HG02884 (cell line): ENCODE measurements around the gene SEC11A.
"Not testable (repeated sequence)": the region's sequence is repeated elsewhere in the genome, so short reads cannot be mapped to it uniquely, and the experiment has no call there.

Source experiments
- ATAC-seq: cut with Tn5 transposase; IDR thresholded peaks from one replicate; pipeline ENCODE4 v1.9.1; 2021; ENCODE audit warnings: mild to moderate bottlenecking, moderate library complexity; ENCODE audit not compliant: unreplicated experiment

Gene SEC11A

GRCh38 chr15:84645496-84645895, 70.4 kb downstream of the SEC11A start:
- ATAC-seq = no peak

DNA sequence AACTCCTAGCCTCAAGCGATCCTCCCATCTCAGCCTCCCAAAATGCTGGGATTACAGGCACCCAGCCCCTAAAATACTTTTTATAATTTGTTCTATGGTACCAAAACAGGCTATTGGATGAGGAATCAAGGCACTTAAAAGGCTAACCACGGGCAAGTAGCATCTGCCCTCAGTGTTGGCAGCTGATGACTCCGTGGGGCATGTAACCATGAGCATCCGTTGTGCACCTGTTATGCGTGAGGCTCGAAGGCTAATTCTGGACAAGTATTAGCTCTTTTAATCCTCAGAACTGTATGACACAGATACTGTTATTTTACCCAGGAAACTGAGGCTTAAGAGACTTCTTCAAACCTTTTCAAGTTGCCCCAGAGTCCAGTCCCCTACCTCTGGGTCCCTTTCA, 72.1 kb downstream of the SEC11A start:
- no peak for ATAC-seq

GRCh38 chr15:84642640-84643039, 73.3 kb downstream of the SEC11A start:
- not testable (repeated sequence) for ATAC-seq

- ATAC-seq = not testable (repeated sequence)
Measured at GRCh38 chr15:84641871-84642270, 74.1 kb downstream of the SEC11A start.

- no peak for ATAC-seq
Measured at GRCh38 chr15:84638103-84638502, 77.8 kb downstream of the SEC11A start.

DNA sequence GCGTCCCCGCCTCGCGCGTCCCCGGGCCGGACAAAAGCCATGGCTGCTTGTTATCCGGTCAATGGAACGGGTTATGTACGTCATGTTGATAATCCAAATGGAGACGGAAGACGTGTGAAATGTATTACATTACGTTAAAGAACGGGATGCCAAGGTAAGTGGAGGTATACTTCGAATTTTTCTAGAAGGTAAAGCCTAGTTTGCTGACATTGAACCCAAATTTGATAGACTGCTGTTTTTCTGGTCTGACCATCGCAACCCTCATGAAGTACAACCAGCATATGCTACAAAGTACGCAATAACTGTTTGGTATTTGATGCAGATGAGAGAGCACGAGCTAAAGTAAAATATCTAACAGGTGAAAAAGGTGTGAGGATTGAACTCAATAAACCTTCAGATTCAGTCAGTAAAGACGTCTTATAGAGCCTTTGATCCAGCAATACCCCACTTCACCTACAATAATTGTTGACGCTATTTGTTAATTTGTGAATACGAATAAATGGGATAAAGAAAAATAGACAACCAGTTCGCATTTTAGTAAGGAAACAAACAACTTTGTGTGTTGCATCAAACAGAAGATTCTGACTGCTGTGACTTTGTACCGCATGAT, 81.6 kb downstream of the SEC11A start:
- no peak for ATAC-seq

GRCh38 chr15:84633311-84634227, 82.4 kb downstream of the SEC11A start:
- peak; percentile 39 for ATAC-seq

GRCh38 chr15:84631706-84632272, 84.2 kb downstream of the SEC11A start:
- ATAC-seq = no peak

DNA sequence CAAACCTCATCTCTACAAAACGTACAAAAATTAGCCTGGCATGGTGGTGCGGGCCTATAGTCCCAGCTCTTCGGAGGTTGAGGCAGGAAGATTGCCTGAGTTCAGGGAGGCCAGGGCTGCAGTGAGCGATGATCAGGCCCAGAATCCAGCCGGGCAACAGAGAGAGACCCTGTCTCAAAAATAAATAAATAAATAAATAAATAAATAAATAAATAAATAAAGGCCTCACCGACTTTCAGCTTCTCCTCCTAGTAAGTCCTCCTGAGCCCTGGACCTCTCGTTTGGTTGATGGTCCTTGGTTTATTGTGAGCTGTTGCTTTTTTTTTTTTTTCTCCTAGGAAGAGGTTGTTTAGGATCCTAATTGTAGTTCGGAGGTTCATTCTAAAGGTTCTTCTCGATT, 86.9 kb downstream of the SEC11A start:
- no peak for ATAC-seq

GRCh38 chr15:84625123-84625522, 90.8 kb downstream of the SEC11A start:
- ATAC-seq = no peak

- no peak for ATAC-seq
Measured at GRCh38 chr15:84624359-84624758, 91.6 kb downstream of the SEC11A start.

DNA sequence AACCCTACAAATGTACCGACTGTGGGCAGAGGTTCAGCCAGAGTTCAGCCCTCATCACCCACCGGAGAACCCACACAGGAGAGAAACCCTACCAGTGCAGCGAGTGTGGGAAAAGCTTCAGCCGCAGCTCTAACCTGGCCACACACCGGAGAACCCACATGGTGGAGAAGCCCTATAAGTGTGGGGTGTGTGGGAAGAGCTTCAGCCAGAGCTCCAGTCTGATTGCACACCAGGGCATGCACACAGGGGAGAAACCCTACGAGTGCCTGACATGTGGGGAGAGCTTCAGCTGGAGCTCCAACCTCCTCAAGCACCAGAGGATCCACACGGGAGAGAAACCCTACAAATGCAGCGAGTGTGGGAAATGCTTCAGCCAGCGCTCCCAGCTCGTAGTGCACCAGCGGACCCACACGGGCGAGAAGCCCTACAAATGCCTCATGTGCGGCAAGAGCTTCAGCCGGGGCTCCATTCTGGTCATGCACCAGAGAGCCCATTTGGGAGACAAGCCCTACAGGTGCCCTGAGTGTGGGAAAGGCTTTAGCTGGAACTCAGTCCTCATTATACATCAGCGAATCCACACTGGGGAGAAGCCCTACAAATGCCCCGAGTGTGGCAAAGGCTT, 94.5 kb downstream of the SEC11A start:
- no peak for ATAC-seq

GRCh38 chr15:84620626-84621025, 95.3 kb downstream of the SEC11A start:
- ATAC-seq = no peak
